ENCODE measurements around the gene CELA2B.

The CELA2B gene

DNA sequence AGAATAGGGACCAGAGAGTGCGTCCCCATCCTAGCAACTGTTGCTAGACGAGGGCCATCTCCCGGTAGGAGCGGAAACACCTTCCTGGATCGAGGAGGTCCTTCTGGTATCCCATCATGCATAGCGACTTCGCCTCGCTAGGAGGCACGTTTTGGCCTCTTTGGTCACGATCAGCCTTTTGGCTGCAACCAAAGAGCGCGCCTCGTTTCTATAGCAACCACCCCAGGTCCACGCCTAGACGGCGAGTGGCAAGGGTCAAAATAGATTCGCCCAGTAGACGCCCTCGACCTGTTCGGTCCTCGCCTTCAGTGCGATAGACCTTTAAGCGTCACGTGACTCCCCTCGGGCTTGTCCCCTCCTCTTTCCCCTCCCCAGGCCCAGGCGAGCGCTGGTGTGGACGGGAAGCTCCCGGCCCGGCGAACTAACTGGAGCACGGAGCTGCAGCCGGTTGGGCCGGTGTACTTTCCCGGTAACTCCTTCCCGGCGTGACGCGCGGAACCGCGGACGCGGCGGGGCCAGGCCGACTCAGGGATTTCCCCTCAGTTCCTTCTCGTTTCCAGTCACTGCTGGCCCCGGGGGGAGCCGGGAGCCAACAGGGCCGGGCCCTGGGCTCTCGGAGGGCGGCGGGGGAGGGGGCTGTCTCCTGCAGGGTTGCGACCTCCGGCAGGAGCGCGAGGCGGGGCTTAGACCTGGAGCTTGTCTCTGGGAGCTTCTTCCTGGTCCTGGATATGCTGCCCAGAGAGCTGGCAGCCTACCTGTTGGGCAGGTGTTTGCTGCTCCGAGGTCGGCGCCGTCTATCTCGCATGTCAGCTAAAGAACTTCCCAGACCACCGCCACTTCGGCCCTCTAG lies 50.8 kb downstream of the CELA2B start, which contains the start of gene DNAJC16:
Gene DNAJC16 (plus strand): TSS at position 359 of the 850 bp plus-strand sequence. CDS start 2,258 bp downstream, outside the sequence.
- peak; percentile 97 for DNase-seq

DNA sequence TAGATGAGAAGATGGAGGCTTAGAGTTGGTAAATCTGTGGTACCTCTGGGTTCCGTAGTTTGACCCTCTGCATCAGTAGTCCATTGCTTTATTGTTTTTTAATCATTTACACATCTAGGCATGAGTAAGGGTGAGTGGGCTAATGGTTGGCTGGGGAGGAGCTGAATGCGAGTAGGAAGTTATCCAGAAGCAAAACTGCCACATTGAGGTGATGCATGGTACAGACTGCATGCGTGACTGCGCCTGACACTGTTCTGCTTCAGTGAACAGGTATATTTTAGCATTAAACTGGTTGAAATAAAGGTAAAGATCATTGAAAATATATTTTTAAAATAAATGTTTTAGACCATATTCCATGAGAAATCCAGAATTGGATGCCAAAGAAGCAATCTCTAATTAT lies 55.1 kb downstream of the CELA2B start:
- no peak for DNase-seq

DNA sequence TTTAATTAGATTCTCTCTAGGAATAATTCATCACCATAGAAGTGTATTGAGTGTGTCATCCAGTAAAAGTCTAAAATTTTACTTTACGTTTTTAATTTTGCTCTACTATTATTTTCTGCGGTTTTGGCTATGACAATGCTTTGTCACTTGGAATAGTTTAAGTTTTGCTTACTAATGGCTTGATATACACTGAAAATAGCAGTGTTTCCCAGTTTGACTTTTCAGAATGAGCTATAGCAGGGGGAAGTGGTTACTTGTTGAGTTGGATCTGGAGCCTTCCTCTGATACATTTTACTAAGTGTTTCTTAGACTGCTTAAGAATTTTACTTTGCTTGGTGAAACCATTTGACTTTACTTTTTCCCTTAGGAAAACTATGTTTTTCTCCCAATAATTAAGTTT lies 55.8 kb downstream of the CELA2B start:
- no peak for DNase-seq

DNA sequence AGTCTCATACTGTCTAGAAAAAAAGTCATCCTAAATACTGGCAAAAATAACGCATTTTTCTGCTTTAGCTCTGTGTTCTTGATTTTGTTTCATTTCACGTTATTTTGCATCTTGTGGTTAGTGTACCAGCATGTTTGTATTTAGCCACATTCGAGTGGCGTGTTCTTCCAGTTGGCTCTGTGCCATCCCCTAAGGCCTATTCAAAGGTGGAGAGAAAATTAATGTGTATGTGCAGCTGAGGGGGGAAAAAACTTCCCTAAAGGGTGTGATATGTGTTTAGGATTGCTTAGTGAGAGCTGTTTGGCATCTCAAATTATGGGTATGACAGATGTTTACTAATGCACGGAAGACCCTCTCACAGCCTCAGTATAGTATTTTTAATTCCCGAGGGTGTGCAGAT lies 62.9 kb downstream of the CELA2B start:
- DNase-seq: no peak

DNA sequence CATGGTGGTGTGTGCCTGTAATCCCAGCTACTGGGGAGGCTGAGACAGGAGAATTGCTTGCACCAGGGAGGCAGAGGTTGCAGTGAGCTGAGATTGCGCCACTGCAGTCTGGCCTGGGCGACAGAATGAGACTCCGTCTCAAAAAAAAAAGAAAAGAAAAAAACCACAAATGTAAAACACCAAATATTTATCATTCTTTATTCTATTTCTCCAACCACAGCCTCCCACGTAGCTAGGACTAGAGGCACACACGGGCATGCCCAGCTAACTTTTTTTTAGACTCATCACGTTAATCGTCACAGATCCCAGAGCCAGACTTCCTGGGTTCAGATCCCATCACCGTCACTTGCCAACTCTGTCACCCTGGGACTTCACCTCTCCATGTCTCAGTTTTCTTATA lies 64.3 kb downstream of the CELA2B start:
- DNase-seq: no peak

Measured in GOT3 (cell line).